Peyer's patch (tissue), 4 donors: Measurements from ENCODE around the gene TIMP2. TPM values are rescaled to one million over a fixed set of nuclear protein-coding genes. Genes with fewer than 3 reads are reported as not detected.

ENCODE experiments used
- DNase-seq, 3 donors: peaks; one replicate each; pipeline ENCODE4 v3.0.0-alpha.2; 2017 to 2019
- H3K27ac ChIP-seq, 4 donors: fragments of 200-600 bp; sonication (generic); one replicate each; pipeline ENCODE4 v1.5.1; 2016 to 2019
- H3K27me3 ChIP-seq, 2 donors: fragments of 200-600 bp; sonication (generic); one replicate each; pipeline ENCODE4 v1.5.1; 2019
- H3K36me3 ChIP-seq, 3 donors: fragments of 200-600 bp; sonication (generic); one replicate each; pipeline ENCODE4 v1.5.1; 2016 to 2019
- H3K4me1 ChIP-seq, 4 donors: fragments of 200-600 bp; sonication (generic); one replicate each; pipeline ENCODE4 v1.5.1; 2016 to 2019
- H3K4me3 ChIP-seq, 4 donors: fragments of 200-600 bp; sonication (generic); 1 replicate in 3 of 4; 2 replicates in 1 of 4; pipeline ENCODE4 v1.5.1; 2016 to 2019; ENCODE audit warnings: mild to moderate bottlenecking in 1 of 4
- H3K9me3 ChIP-seq, 4 donors: fragments of 200-600 bp; sonication (generic); one replicate each; pipeline ENCODE4 v1.5.1; 2016 to 2019; ENCODE audit warnings: mild to moderate bottlenecking in 1 of 4
- CTCF ChIP-seq, 6 experiments: fragments of 450-650 bp in 4 of 6; fragments of 200-600 bp in 2 of 6; sonication (generic) in 1 of 6; IDR thresholded peaks; one replicate each; pipeline ENCODE4 v1.5.1; 2017 to 2019; ENCODE audit warnings: antibody characterized with exemption in 6 of 6, mild to moderate bottlenecking in 3 of 6, moderate library complexity in 1 of 6
- POLR2A ChIP-seq, 2 donors: fragments of 450-650 bp; IDR thresholded peaks; one replicate each; pipeline ENCODE4 v1.5.1; 2017; ENCODE audit warnings: antibody characterized with exemption in 2 of 2, mild to moderate bottlenecking in 2 of 2, moderate library complexity in 2 of 2
- total RNA-seq, 4 donors: library from RNA; depleted of rRNA; stranded (reverse); fragments of >200 nt; gene quantifications; one replicate each; pipeline ENCODE4 v1.1.0, GENCODE V29; 2016

TIMP2 gene
- total RNA-seq, 4 donors from 2014 or later = 27.2 to 73.2 (median 45.0) TPM

- TF ChIP-seq POLR2A (IDR thresholded peaks at IDR 0.05) = no peak
- TF ChIP-seq CTCF (IDR thresholded peaks at IDR 0.05) = no peak
- peak; percentile 86 to 94 (median 88) for DNase-seq
- Histone ChIP-seq H3K4me1 (peaks cover 0 to 52% (median 14%) of the 10 kb centered on the region in 4 donors), H3K9me3 (no peaks in the 10 kb centered on the region), H3K36me3 (no peaks in the 10 kb centered on the region), H3K27me3 (no peaks in the 10 kb centered on the region), H3K4me3 (peak overlapping the region; percentile 57 to 74 (median 68)), H3K27ac (peak overlapping the region; percentile 79 to 97 (median 88))
Observed at GRCh38 chr17:78923660-78924453, 1.3 kb downstream of the TIMP2 start.

- no peaks in the 10 kb centered on the region for H3K9me3 ChIP-seq
- H3K27ac ChIP-seq = peak overlapping the region; percentile 79 to 97 (median 88)
- DNase-seq = no peak
- H3K27me3 ChIP-seq = no peaks in the 10 kb centered on the region
- TF ChIP-seq CTCF (IDR thresholded peaks at IDR 0.05) = no peak
- TF ChIP-seq POLR2A (IDR thresholded peaks at IDR 0.05) = no peak
- H3K4me3 ChIP-seq = peak overlapping the region in 3 of 4 donors; percentile 63 to 74 (median 73)
- peaks cover 0 to 60% (median 14%) of the 10 kb centered on the region in 4 donors for H3K4me1 ChIP-seq
- no peaks in the 10 kb centered on the region for H3K36me3 ChIP-seq
Observed at GRCh38 chr17:78922816-78923498, 2.2 kb downstream of the TIMP2 start.

- Histone ChIP-seq H3K36me3 (no peaks in the 10 kb centered on the region), H3K4me1 (peaks cover 0 to 63% (median 14%) of the 10 kb centered on the region in 4 donors), H3K27ac (peak overlapping the region in 2 of 4 donors; percentile 28 to 97), H3K27me3 (no peaks in the 10 kb centered on the region), H3K9me3 (no peaks in the 10 kb centered on the region), H3K4me3 (no peak overlapping the region)
- DNase-seq = no peak
- TF ChIP-seq CTCF (IDR thresholded peaks at IDR 0.05) (no peak), POLR2A (IDR thresholded peaks at IDR 0.05) (no peak)
Observed at GRCh38 chr17:78921437-78921971, 3.7 kb downstream of the TIMP2 start.

GRCh38 chr17:78920528-78920927 is 4.7 kb downstream of the TIMP2 start:
- Histone ChIP-seq H3K9me3 (no peaks in the 10 kb centered on the region), H3K36me3 (no peaks in the 10 kb centered on the region), H3K4me1 (peaks cover 0 to 64% (median 13%) of the 10 kb centered on the region in 4 donors), H3K27ac (no peak overlapping the region), H3K4me3 (no peak overlapping the region), H3K27me3 (no peaks in the 10 kb centered on the region)
- no peak for DNase-seq
- TF ChIP-seq POLR2A (IDR thresholded peaks at IDR 0.05) (no peak), CTCF (IDR thresholded peaks at IDR 0.05) (no peak)

GRCh38 chr17:78919861-78920450 is 5.2 kb downstream of the TIMP2 start:
- no peak overlapping the region for H3K27ac ChIP-seq
- no peak overlapping the region for H3K4me3 ChIP-seq
- H3K4me1 ChIP-seq = peaks cover 0 to 67% (median 12%) of the 10 kb centered on the region in 4 donors
- H3K27me3 ChIP-seq = no peaks in the 10 kb centered on the region
- TF ChIP-seq CTCF (IDR thresholded peaks at IDR 0.05) (no peak), POLR2A (IDR thresholded peaks at IDR 0.05) (no peak)
- H3K9me3 ChIP-seq = no peaks in the 10 kb centered on the region
- DNase-seq = no peak
- H3K36me3 ChIP-seq = no peaks in the 10 kb centered on the region
